LNCaP clone FGC (cell line): ENCODE measurements around the gene PCBP3.

Experiments
- DNase-seq: peaks from one replicate; pipeline ENCODE4 v3.0.0-alpha.2; 2011; ENCODE audit warnings: low read depth
- H3K4me3 ChIP-seq: 2 replicates; pipeline ENCODE4 v1.5.1; 2011; ENCODE audit warnings: mild to moderate bottlenecking, low read depth, low read length, control low read depth
- CTCF ChIP-seq: IDR thresholded peaks from 2 replicates; pipeline ENCODE4 v1.5.1; 2012; ENCODE audit warnings: mild to moderate bottlenecking; ENCODE audit not compliant: control insufficient read depth, insufficient read depth; ENCODE audit errors: extremely low read depth

PCBP3 gene

GRCh38 chr21:45764792-45765191, 121.3 kb downstream of the PCBP3 start:
- no peak for TF ChIP-seq CTCF
- no peak overlapping the region for H3K4me3 ChIP-seq
- no peak for DNase-seq

GRCh38 chr21:45765375-45765774, 121.8 kb downstream of the PCBP3 start:
- TF ChIP-seq CTCF, result no peak
- no peak overlapping the region for H3K4me3 ChIP-seq
- no peak for DNase-seq

GRCh38 chr21:45766055-45766454, 122.5 kb downstream of the PCBP3 start:
- no peak overlapping the region for H3K4me3 ChIP-seq
- DNase-seq, result no peak
- TF ChIP-seq CTCF, result no peak

GRCh38 chr21:45766501-45766900, 123.0 kb downstream of the PCBP3 start:
- TF ChIP-seq CTCF, result no peak
- H3K4me3 ChIP-seq, result no peak overlapping the region
- no peak for DNase-seq

GRCh38 chr21:45767071-45768006, 123.8 kb downstream of the PCBP3 start:
- H3K4me3 ChIP-seq, result no peak overlapping the region
- no peak for TF ChIP-seq CTCF
- no peak for DNase-seq

- no peak for DNase-seq
- no peak for TF ChIP-seq CTCF
- H3K4me3 ChIP-seq, result no peak overlapping the region
Measured at GRCh38 chr21:45768011-45768739, 124.7 kb downstream of the PCBP3 start.
